Measurements from ENCODE around the gene NEBL.
A peak's percentile ranks its signal among the peaks of the same experiment; 100 is the strongest.

The NEBL gene

DNA sequence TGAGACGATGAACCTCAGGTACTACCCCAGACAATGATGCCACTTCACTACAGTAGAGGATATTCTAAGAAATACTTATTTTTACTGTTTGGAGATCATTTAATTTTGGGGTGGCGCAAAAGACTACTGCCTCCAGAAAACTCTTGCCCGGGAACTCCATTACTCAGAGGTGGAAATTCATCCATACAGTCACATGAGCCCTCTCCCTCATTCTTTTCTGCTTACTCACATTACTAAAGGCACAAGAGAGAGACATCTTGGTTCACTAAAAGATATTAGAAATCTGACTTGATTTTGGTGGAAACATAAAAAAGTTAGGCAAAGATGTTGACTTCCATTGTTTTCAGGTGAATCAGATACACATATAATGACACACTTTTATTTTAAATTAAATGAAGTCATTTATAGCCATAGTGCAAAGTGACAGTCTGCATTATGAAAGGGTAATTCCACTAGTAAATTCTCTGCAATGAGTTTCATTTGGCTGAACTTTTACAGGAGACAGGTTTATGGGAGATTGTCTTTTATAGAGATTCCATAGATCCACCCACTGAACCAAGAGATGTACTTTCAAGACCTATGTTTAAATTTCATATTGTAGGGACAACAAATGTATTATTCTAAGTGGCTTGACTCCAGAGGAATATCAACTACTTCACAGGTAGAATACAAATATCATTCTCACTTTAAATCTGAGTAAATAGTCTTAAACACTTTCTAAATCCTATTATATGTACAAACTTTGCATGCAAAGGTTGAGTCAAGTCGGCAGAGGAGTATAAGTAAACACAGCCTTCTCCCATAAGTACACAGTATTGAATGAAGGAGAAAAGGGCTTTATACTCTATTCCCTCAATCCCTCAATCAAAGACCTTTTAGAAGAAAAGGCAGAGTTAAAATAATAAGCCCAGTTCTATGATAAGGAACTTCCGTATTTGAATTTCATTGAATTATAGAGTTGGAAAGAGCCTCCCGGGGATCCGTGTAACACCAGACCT is 18.8 kb downstream of the NEBL start:
- H3K27ac ChIP-seq, result no peak overlapping the region
- TF ChIP-seq, protein P1, sequence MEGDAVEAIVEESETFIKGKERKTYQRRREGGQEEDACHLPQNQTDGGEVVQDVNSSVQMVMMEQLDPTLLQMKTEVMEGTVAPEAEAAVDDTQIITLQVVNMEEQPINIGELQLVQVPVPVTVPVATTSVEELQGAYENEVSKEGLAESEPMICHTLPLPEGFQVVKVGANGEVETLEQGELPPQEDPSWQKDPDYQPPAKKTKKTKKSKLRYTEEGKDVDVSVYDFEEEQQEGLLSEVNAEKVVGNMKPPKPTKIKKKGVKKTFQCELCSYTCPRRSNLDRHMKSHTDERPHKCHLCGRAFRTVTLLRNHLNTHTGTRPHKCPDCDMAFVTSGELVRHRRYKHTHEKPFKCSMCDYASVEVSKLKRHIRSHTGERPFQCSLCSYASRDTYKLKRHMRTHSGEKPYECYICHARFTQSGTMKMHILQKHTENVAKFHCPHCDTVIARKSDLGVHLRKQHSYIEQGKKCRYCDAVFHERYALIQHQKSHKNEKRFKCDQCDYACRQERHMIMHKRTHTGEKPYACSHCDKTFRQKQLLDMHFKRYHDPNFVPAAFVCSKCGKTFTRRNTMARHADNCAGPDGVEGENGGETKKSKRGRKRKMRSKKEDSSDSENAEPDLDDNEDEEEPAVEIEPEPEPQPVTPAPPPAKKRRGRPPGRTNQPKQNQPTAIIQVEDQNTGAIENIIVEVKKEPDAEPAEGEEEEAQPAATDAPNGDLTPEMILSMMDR (conservative IDR thresholded peaks at IDR 0.05), result no peak
- no peak for TF ChIP-seq ZFX (IDR thresholded peaks at IDR 0.05)

DNA sequence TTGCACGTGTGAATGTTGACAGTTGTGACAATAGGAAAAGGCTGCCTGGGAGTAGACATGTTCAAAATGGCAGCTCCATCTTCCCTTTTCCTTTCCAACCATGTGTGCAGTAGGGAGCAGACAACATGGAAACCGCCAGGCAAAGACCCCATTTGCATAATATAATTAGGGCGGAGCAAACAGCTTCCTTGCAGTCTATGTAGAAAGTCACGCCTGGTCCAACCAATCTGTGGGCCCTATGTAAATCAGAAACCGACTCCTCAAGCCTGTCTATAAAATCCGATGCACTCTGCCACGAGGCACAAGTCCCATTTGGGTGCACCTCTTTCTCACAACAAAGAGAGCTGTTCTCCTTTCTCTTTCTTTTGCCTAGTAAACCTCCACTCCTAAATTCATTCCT is 19.6 kb downstream of the NEBL start:
- H3K27ac ChIP-seq, result no peak overlapping the region
- TF ChIP-seq, protein P1 (conservative IDR thresholded peaks at IDR 0.05), result no peak
- no peak for TF ChIP-seq ZFX (IDR thresholded peaks at IDR 0.05)

DNA sequence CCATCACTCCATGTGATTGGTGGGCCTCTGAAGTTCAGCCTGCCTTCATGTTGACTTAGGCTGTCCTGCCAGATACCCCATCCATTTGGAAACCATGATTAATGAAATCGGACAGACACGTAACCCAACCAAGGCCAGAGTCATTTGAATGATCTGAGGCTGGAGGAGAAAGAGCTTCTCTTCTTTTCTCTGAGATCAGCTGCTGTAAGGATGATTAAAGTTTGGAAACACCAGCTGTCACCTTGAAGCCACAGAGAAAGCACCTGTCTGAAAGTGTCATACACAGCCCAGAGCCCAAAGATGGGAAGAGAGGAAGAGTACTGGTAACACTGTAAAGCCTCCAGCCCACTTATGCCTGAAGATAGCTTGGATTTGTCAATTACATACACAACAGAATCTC is 22.9 kb downstream of the NEBL start:
- no peak for TF ChIP-seq ZFX (IDR thresholded peaks at IDR 0.05)
- TF ChIP-seq, protein P1 (conservative IDR thresholded peaks at IDR 0.05), result no peak
- H3K27ac ChIP-seq, result no peak overlapping the region

DNA sequence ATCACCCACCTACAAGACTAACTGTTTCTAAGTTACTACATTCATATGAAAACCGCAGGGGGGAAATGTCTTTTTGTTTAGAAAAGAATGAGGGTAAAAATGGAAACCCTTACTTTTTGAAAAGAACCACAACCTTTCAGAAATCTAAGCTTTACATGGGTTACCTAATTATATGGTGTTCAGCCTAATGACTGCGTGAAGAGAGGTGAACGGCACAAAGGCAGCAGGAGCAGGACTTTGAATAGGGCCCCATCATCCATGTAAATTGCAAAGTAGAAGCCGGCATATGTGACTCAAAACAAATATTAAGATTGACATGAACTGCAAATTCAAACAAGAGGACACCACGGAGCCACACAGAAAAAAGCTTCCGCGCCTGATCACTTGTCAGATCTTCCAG is 25.1 kb downstream of the NEBL start:
- TF ChIP-seq, protein P1 (conservative IDR thresholded peaks at IDR 0.05), result no peak
- TF ChIP-seq ZFX (IDR thresholded peaks at IDR 0.05), result no peak
- no peak overlapping the region for H3K27ac ChIP-seq

DNA sequence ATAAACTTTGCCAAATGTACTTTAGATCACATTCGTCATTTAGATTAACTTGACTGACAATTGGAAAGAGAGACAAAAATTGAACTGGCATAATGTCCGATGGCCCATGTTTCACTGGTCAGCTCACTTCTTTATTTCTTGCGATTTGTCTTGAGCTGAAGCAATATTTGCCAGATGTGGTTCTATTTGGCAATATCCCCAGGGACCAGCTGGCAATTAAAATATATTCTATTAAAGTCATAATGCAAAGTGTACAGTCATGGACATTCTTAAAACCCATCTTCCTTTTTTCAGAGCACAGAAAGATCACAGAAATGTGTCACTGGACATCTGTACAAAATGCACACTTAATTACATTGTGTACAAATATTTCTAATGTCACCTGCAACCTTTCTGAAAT is 26.3 kb downstream of the NEBL start:
- no peak overlapping the region for H3K27ac ChIP-seq
- no peak for TF ChIP-seq ZFX (IDR thresholded peaks at IDR 0.05)
- TF ChIP-seq, protein P1 (conservative IDR thresholded peaks at IDR 0.05), result no peak

DNA sequence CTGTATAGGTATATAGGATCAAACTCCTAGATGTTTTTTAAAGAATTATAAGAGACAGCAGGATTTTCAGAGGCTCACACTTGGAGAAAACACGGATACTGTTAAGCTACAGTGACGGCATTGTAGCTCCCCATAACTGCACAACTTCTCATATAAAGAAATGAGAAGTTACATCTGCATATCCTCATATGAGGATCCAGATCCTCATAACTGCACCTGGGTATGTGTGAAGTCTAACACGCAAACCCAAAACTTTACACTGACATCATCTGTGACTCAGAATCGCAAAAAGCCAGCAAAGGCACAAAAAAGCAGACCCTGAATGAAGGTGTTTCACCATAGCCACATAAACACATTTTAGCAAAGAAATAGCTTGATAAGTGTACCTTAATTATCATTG is 34.1 kb downstream of the NEBL start:
- no peak for TF ChIP-seq ZFX (IDR thresholded peaks at IDR 0.05)
- TF ChIP-seq, protein P1 (conservative IDR thresholded peaks at IDR 0.05), result no peak
- H3K27ac ChIP-seq, result no peak overlapping the region

DNA sequence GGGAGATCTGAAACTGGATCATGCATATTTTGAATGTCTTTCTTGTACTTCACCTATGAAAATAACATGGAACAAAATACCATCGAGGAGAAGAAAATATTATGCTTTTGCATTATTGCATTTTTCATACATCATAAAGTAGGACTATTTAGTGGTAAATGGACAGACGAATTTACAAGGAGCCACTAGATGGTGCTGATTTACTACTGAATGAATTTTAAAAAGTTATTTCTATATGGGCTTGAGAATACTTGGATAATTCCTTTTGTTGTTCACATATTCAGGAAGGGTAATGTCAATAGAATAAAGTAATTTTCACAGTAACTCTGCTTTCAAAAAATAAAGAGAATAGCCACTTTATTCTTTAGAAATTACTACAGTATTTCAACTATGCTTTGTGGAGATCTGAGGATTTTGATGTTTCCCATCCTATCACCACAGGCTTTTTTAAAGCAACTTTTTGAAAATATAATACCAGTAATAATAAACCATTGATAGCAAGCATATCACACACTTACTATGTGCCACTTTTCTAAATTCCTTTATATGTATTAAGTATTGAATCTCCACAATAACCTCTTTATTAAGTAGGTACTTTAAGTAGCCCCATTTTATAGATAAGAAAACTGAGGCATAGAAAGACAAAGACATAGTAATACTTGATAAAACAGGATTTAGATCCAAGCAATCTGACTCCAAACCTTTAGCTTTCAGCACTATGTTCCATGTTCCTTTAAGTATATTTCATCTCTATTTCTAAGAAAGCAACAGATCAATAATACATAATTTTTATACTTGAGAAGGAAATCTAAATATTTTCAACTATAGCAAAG is 38.6 kb downstream of the NEBL start:
- TF ChIP-seq, protein P1 (conservative IDR thresholded peaks at IDR 0.05), result peak; percentile 75
- no peak for TF ChIP-seq ZFX (IDR thresholded peaks at IDR 0.05)
- H3K27ac ChIP-seq, result no peak overlapping the region
